Measurements from ENCODE around the gene TRIM46.

TRIM46 gene

DNA sequence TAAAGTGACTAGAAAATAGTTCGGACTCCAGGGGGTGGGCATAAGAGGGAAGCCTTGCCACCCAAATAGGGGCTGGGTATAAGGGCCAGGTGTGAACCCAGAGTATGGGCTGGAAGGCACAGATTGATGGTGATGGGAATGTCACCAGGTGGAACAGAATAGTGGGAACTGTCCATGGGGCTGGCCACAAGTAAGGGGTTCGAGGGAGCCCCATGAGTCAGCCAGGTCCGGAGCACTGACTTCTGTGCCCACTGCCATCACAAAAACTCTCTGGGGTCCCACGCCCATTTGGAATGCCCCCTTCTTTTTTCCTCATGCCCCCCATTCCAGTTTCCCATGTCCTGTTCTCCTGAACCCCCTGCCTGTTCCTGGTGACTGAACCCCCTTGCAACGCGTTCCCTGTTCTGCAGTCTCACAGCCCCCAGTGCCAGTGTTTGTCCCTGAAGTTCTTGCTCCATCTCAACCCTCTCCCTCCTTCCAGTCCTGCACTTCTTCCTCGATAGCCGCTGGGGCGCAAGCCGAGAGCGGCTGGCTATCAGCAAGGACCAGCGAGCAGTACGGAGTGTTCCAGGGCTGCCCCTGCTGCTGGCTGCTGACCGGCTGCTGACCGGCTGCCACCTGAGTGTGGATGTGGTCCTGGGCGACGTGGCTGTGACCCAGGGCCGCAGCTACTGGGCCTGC lies 7.9 kb downstream of the TRIM46 start:
- TF ChIP-seq FOXM1 (IDR thresholded peaks at IDR 0.05; ENCODE audit: borderline replicate concordance, low read depth): no peak
- TF ChIP-seq, protein P1, sequence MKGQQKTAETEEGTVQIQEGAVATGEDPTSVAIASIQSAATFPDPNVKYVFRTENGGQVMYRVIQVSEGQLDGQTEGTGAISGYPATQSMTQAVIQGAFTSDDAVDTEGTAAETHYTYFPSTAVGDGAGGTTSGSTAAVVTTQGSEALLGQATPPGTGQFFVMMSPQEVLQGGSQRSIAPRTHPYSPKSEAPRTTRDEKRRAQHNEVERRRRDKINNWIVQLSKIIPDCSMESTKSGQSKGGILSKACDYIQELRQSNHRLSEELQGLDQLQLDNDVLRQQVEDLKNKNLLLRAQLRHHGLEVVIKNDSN (IDR thresholded peaks at IDR 0.05): no peak
- no peak for TF ChIP-seq CREB1 (IDR thresholded peaks at IDR 0.05; ENCODE audit: low read depth)
- TF ChIP-seq, protein P2, sequence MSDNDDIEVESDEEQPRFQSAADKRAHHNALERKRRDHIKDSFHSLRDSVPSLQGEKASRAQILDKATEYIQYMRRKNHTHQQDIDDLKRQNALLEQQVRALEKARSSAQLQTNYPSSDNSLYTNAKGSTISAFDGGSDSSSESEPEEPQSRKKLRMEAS (IDR thresholded peaks at IDR 0.05): no peak
- no peak for TF ChIP-seq ZBTB7A (IDR thresholded peaks at IDR 0.05; ENCODE audit: low read depth)
- no peak for TF ChIP-seq NFIC (IDR thresholded peaks at IDR 0.05)

DNA sequence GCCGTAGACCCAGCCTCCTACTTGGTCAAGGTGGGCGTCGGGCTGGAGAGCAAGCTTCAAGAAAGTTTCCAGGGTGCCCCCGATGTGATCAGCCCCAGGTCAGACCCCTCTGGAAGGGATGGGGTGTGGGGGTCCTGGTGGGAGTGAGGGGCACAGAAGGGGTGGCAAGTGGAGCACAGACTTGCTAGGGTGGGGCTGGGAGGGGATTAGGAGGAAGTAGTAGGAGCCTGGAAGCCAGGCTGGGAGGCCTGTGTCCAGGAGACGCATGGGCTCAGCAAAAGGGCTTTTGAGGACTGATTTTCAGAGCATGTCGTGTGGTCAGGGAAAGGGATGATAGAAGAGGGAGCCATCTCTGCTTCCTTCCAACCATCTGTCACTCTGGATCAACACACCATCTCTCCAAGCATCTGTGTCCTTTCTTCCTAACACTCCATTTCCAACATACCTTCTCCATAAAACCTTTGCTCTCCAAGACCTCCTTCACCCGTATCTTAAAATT lies 8.5 kb downstream of the TRIM46 start:
- TF ChIP-seq, protein P2 (IDR thresholded peaks at IDR 0.05): no peak
- TF ChIP-seq ZBTB7A (IDR thresholded peaks at IDR 0.05; ENCODE audit: low read depth) (no peak), RAD21 (IDR thresholded peaks at IDR 0.05; ENCODE audit: low read depth) (no peak), TEAD4 (IDR thresholded peaks at IDR 0.05) (no peak), FOXM1 (IDR thresholded peaks at IDR 0.05; ENCODE audit: borderline replicate concordance, low read depth) (no peak), EGR1 (IDR thresholded peaks at IDR 0.05) (no peak)

DNA sequence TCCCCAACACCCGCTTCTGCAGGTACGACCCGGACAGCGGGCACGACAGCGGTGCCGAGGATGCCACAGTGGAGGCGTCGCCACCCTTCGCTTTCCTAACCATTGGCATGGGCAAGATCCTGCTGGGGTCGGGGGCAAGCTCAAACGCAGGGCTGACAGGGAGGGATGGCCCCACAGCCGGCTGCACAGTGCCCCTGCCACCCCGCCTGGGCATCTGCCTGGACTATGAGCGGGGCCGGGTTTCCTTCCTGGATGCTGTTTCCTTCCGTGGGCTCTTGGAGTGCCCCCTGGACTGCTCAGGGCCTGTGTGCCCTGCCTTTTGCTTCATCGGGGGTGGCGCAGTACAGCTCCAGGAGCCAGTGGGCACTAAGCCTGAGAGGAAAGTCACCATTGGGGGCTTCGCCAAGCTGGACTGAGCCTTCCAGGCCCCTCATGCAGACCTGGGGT lies 10.1 kb downstream of the TRIM46 start:
- TF ChIP-seq YY1 (IDR thresholded peaks at IDR 0.05; ENCODE audit: low read depth) (no peak), TCF12 (IDR thresholded peaks at IDR 0.05; ENCODE audit: low read depth) (no peak), NFIC (IDR thresholded peaks at IDR 0.05) (no peak), TAF1 (IDR thresholded peaks at IDR 0.05; ENCODE audit: low read depth) (no peak), FOXM1 (IDR thresholded peaks at IDR 0.05; ENCODE audit: borderline replicate concordance, low read depth) (no peak), EP300 (IDR thresholded peaks at IDR 0.05; ENCODE audit: borderline replicate concordance) (no peak)
- TF ChIP-seq, protein P3, sequence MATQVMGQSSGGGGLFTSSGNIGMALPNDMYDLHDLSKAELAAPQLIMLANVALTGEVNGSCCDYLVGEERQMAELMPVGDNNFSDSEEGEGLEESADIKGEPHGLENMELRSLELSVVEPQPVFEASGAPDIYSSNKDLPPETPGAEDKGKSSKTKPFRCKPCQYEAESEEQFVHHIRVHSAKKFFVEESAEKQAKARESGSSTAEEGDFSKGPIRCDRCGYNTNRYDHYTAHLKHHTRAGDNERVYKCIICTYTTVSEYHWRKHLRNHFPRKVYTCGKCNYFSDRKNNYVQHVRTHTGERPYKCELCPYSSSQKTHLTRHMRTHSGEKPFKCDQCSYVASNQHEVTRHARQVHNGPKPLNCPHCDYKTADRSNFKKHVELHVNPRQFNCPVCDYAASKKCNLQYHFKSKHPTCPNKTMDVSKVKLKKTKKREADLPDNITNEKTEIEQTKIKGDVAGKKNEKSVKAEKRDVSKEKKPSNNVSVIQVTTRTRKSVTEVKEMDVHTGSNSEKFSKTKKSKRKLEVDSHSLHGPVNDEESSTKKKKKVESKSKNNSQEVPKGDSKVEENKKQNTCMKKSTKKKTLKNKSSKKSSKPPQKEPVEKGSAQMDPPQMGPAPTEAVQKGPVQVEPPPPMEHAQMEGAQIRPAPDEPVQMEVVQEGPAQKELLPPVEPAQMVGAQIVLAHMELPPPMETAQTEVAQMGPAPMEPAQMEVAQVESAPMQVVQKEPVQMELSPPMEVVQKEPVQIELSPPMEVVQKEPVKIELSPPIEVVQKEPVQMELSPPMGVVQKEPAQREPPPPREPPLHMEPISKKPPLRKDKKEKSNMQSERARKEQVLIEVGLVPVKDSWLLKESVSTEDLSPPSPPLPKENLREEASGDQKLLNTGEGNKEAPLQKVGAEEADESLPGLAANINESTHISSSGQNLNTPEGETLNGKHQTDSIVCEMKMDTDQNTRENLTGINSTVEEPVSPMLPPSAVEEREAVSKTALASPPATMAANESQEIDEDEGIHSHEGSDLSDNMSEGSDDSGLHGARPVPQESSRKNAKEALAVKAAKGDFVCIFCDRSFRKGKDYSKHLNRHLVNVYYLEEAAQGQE (IDR thresholded peaks at IDR 0.05; ENCODE audit: low read depth): no peak
- TF ChIP-seq, protein P1 (IDR thresholded peaks at IDR 0.05): no peak
- TF ChIP-seq, protein P2 (IDR thresholded peaks at IDR 0.05): no peak

DNA sequence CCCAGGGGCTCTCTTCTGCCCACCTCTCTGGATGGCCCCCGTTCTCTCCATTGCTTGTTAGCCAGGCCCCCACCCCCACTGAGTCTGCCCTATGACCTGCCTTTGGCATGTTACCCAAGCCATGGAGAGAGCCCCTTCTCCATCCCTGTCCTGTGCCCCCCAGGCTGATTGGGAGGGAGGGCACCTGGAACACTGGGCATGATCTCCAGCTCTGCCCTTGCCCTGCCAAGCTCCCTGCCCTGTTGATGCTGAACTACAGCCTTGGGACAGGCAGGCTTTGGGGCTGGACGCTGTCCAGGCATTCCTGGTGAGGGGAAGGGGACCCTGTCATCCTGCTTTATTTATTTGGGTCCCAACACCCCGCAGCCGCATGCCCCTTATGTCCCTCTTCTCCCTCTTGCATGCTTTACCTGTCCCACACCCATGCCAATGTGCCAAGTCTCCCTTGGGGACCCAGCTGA lies 10.7 kb downstream of the TRIM46 start:
- TF ChIP-seq EGR1 (IDR thresholded peaks at IDR 0.05) (no peak), FOXM1 (IDR thresholded peaks at IDR 0.05; ENCODE audit: borderline replicate concordance, low read depth) (no peak), TCF12 (IDR thresholded peaks at IDR 0.05; ENCODE audit: low read depth) (no peak), YY1 (IDR thresholded peaks at IDR 0.05; ENCODE audit: low read depth) (no peak), NFIC (IDR thresholded peaks at IDR 0.05) (no peak), TAF1 (IDR thresholded peaks at IDR 0.05; ENCODE audit: low read depth) (no peak), CREB1 (IDR thresholded peaks at IDR 0.05; ENCODE audit: low read depth) (no peak), TEAD4 (IDR thresholded peaks at IDR 0.05) (no peak), ZBTB7A (IDR thresholded peaks at IDR 0.05; ENCODE audit: low read depth) (no peak), CEBPB (IDR thresholded peaks at IDR 0.05) (no peak), RAD21 (IDR thresholded peaks at IDR 0.05; ENCODE audit: low read depth) (no peak), EP300 (IDR thresholded peaks at IDR 0.05; ENCODE audit: borderline replicate concordance) (no peak)
- TF ChIP-seq, protein P1 (IDR thresholded peaks at IDR 0.05): no peak
- TF ChIP-seq, protein P2 (IDR thresholded peaks at IDR 0.05): no peak
- TF ChIP-seq, protein P3 (IDR thresholded peaks at IDR 0.05; ENCODE audit: low read depth): no peak

Measured in Ishikawa (cell line).